DOHH2 (cell line): ENCODE data around the gene GPHN.

Experiments used
- H3F3A ChIP-seq: fragments of 200-600 bp; sonication (generic), shearing (Covaris generic); 2 replicates; pipeline ENCODE4 v1.6.0; 2016; ENCODE audit warnings: antibody characterized with exemption, mild to moderate bottlenecking; ENCODE audit not compliant: control insufficient read depth, insufficient read depth
- H3K27ac ChIP-seq: fragments of 200-600 bp; sonication (generic); 2 replicates; pipeline ENCODE4 v1.5.1; 2014; ENCODE audit warnings: low read depth, mild to moderate bottlenecking, low read length, moderate library complexity
- H3K27me3 ChIP-seq: fragments of 200-600 bp; sonication (generic); 2 replicates; pipeline ENCODE4 v1.6.1; 2014; ENCODE audit warnings: mild to moderate bottlenecking, low read length, mixed read lengths; ENCODE audit not compliant: control insufficient read depth
- H3K36me3 ChIP-seq: fragments of 200-600 bp; sonication (generic); 2 replicates; pipeline ENCODE4 v1.6.1; 2014; ENCODE audit warnings: mild to moderate bottlenecking, low read length, moderate library complexity, mixed read lengths; ENCODE audit not compliant: control insufficient read depth
- H3K4me1 ChIP-seq: fragments of 200-600 bp; sonication (generic); 2 replicates; pipeline ENCODE4 v1.6.1; 2014; ENCODE audit warnings: mild to moderate bottlenecking, low read length, mixed read lengths; ENCODE audit not compliant: control insufficient read depth
- H3K4me2 ChIP-seq: fragments of 200-600 bp; sonication (generic); 2 replicates; pipeline ENCODE4 v1.6.0; 2014; ENCODE audit warnings: mild to moderate bottlenecking, low read length, moderate library complexity
- H3K4me3 ChIP-seq: fragments of 200-600 bp; sonication (generic); 2 replicates; pipeline ENCODE4 v1.5.1; 2014; ENCODE audit warnings: mild to moderate bottlenecking, low read length, mixed read lengths
- H3K79me2 ChIP-seq: fragments of 200-600 bp; sonication (generic); 2 replicates; pipeline ENCODE4 v1.6.1; 2014; ENCODE audit warnings: mild to moderate bottlenecking, low read length, mixed read lengths; ENCODE audit not compliant: control insufficient read depth
- H3K9me2 ChIP-seq: fragments of 200-600 bp; sonication (generic); replicated peaks from 2 replicates; pipeline ENCODE4 v1.6.1; 2014; ENCODE audit warnings: mild to moderate bottlenecking, low read length, mixed read lengths; ENCODE audit not compliant: control insufficient read depth
- H3K9me3 ChIP-seq: fragments of 200-600 bp; sonication (generic); 2 replicates; pipeline ENCODE4 v1.6.1; 2014; ENCODE audit warnings: antibody characterized with exemption, low read length, mixed read lengths; ENCODE audit not compliant: control insufficient read depth, insufficient read depth
- H4K20me1 ChIP-seq: fragments of 200-600 bp; sonication (generic); 2 replicates; pipeline ENCODE4 v1.6.0; 2014; ENCODE audit warnings: low read depth, mild to moderate bottlenecking, antibody characterized with exemption, low read length, moderate library complexity; ENCODE audit not compliant: control insufficient read depth, insufficient read depth
- CTCF ChIP-seq: fragments of 200-600 bp; sonication (generic); IDR thresholded peaks from one replicate; pipeline ENCODE4 v1.5.1; 2014; ENCODE audit warnings: antibody characterized with exemption, mild to moderate bottlenecking, low read depth, low read length; ENCODE audit not compliant: poor library complexity, severe bottlenecking
- EZH2phosphoT487 ChIP-seq: fragments of 200-600 bp; sonication (generic); IDR thresholded peaks from 2 replicates; pipeline ENCODE4 v1.6.1; 2017; ENCODE audit warnings: borderline replicate concordance, mild to moderate bottlenecking, antibody characterized with exemption, low read length, moderate library complexity, mixed read lengths

GPHN gene

GRCh38 chr14:66483322-66483721 is 24.6 kb upstream of the GPHN start:
- no peaks in the 10 kb centered on the region for H3K79me2 ChIP-seq
- H3F3A ChIP-seq: no peaks in the 10 kb centered on the region
- H3K4me1 ChIP-seq: no peaks in the 10 kb centered on the region
- no peaks in the 10 kb centered on the region for H3K36me3 ChIP-seq
- H3K27me3 ChIP-seq: no peaks in the 10 kb centered on the region
- no peak overlapping the region for H3K27ac ChIP-seq
- no peak for TF ChIP-seq EZH2phosphoT487
- TF ChIP-seq CTCF: no peak
- H3K4me2 ChIP-seq: no peak overlapping the region
- no peaks in the 10 kb centered on the region for H4K20me1 ChIP-seq
- no peak overlapping the region for H3K4me3 ChIP-seq
- no peaks in the 10 kb centered on the region for H3K9me3 ChIP-seq
- no peaks in the 10 kb centered on the region for H3K9me2 ChIP-seq

- no peak overlapping the region for H3K27ac ChIP-seq
- H3K4me1 ChIP-seq: no peaks in the 10 kb centered on the region
- H3K9me2 ChIP-seq: no peaks in the 10 kb centered on the region
Observed at GRCh38 chr14:66485029-66485428, 22.9 kb upstream of the GPHN start.

DNA sequence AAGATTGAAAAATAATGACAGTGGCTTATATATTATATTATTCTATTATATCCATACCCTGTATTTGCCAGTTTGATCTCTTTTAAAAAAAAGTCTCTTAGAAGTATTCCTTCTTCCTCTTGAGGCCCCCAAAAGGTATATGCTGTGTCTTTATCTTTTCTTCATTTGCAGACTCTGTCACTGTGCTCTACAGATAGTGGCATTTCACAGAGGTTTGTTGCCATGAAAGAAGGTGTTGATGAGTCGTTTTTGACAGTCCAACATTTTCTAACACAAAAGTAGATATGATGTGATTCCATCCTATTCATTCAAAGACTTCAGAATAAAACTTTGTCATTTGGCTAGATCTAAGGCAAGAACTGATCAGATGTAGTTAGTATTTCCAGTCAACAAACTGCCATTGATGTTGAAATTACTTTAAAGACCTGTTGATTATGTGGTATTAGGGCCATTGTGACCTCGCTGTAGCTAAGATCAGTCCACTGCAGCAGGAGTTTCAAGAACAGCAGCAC is 22.0 kb upstream of the GPHN start, which contains the start of gene CCDC196:
CCDC196 (plus strand) TSS at position 462 of the 512 bp plus-strand sequence. CDS start 132 bp downstream, outside the sequence.
- Histone ChIP-seq H3F3A (no peaks in the 10 kb centered on the region), H3K4me1 (no peaks in the 10 kb centered on the region), H3K27ac (no peak within 1 kb of the TSS), H3K9me3 (no peaks in the 10 kb centered on the region), H3K4me2 (no peak within 1 kb of the TSS), H3K4me3 (no peak within 1 kb of the TSS), H3K27me3 (no peaks in the 10 kb centered on the region), H4K20me1 (no peaks in the 10 kb centered on the region), H3K9me2 (no peaks in the 10 kb centered on the region), H3K79me2 (no peaks in the 10 kb centered on the region), H3K36me3 (no peaks in the 10 kb centered on the region)
- TF ChIP-seq EZH2phosphoT487: no peak
- no peak for TF ChIP-seq CTCF

More at GRCh38 chr14:66485029-66485428, 22.9 kb upstream of the GPHN start:
- no peaks in the 10 kb centered on the region for H3K79me2 ChIP-seq
- H3K36me3 ChIP-seq: no peaks in the 10 kb centered on the region
- no peak overlapping the region for H3K4me2 ChIP-seq
- H3K27me3 ChIP-seq: no peaks in the 10 kb centered on the region
- H3K9me3 ChIP-seq: no peaks in the 10 kb centered on the region
- TF ChIP-seq EZH2phosphoT487 (no peak), CTCF (no peak)
- H4K20me1 ChIP-seq: no peaks in the 10 kb centered on the region
- H3F3A ChIP-seq: no peaks in the 10 kb centered on the region
- H3K4me3 ChIP-seq: no peak overlapping the region
